H9 (cell line): ENCODE measurements around the gene KRT24. TPM values are rescaled to one million over a fixed set of nuclear protein-coding genes. Genes with fewer than 3 reads are reported as not detected.

Experiments
- DNase-seq: peaks from one replicate; pipeline ENCODE4 v3.0.0-alpha.2; 2017
- H2AFZ ChIP-seq: one replicate; pipeline ENCODE4 v1.6.1; 2013; ENCODE audit warnings: mild to moderate bottlenecking, low read length, control low read depth, moderate library complexity
- H2AK5ac ChIP-seq: 2 replicates; pipeline ENCODE4 v1.6.1; 2013; ENCODE audit warnings: low read length, control low read depth, mixed read lengths; ENCODE audit not compliant: insufficient read length
- H2BK120ac ChIP-seq: one replicate; pipeline ENCODE4 v1.6.1; 2013; ENCODE audit warnings: low read depth, mild to moderate bottlenecking, low read length, control low read depth, inconsistent platforms; ENCODE audit not compliant: poor library complexity, severe bottlenecking
- H2BK12ac ChIP-seq: 2 replicates; pipeline ENCODE4 v1.6.1; 2013; ENCODE audit warnings: low read length, control low read depth, mixed read lengths, low read depth; ENCODE audit not compliant: insufficient read length
- H2BK15ac ChIP-seq: 2 replicates; pipeline ENCODE4 v1.6.1; 2013; ENCODE audit warnings: low read depth, low read length, control low read depth
- H2BK20ac ChIP-seq: one replicate; pipeline ENCODE4 v1.6.1; 2013; ENCODE audit warnings: low read depth, mild to moderate bottlenecking, low read length, control low read depth, inconsistent platforms; ENCODE audit not compliant: poor library complexity, severe bottlenecking
- H2BK5ac ChIP-seq: 2 replicates; pipeline ENCODE4 v1.6.1; 2013; ENCODE audit warnings: low read length, control low read depth, mixed read lengths; ENCODE audit not compliant: insufficient read length
- H3K14ac ChIP-seq: 2 replicates; pipeline ENCODE4 v1.6.1; 2013; ENCODE audit warnings: low read length, control low read depth; ENCODE audit not compliant: insufficient read depth
- H3K18ac ChIP-seq: 2 replicates; pipeline ENCODE4 v1.6.1; 2013; ENCODE audit warnings: low read depth, mild to moderate bottlenecking, mixed read lengths, low read length, control low read depth; ENCODE audit not compliant: insufficient read length
- H3K23ac ChIP-seq: 2 replicates; pipeline ENCODE4 v1.6.1; 2013; ENCODE audit warnings: low read length, control low read depth, mixed read lengths, low read depth; ENCODE audit not compliant: insufficient read length
- H3K23me2 ChIP-seq: 2 replicates; pipeline ENCODE4 v1.6.1; 2013; ENCODE audit warnings: low read depth, mild to moderate bottlenecking, mixed read lengths, low read length, control low read depth; ENCODE audit not compliant: insufficient read length, poor library complexity, severe bottlenecking
- H3K27ac ChIP-seq: 2 replicates; pipeline ENCODE4 v1.5.1; 2013; ENCODE audit warnings: low read length, control low read depth, mixed read lengths, low read depth; ENCODE audit not compliant: insufficient read length
- H3K27me3 ChIP-seq: 2 replicates; pipeline ENCODE4 v1.6.1; 2013; ENCODE audit warnings: low read length, control low read depth, inconsistent platforms; ENCODE audit not compliant: insufficient read depth
- H3K4ac ChIP-seq: 2 replicates; pipeline ENCODE4 v1.6.1; 2013; ENCODE audit warnings: low read depth, mild to moderate bottlenecking, control low read depth, inconsistent platforms, low read length, moderate library complexity
- H3K4me1 ChIP-seq: 2 replicates; pipeline ENCODE4 v1.6.1; 2013; ENCODE audit warnings: low read length, control low read depth, inconsistent platforms; ENCODE audit not compliant: insufficient read depth
- H3K4me2 ChIP-seq: 2 replicates; pipeline ENCODE4 v1.6.1; 2013; ENCODE audit warnings: low read length, control low read depth, mixed read lengths; ENCODE audit not compliant: insufficient read length, insufficient read depth
- H3K56ac ChIP-seq: 2 replicates; pipeline ENCODE4 v1.6.1; 2013; ENCODE audit warnings: low read depth, mild to moderate bottlenecking, mixed read lengths, low read length, control low read depth; ENCODE audit not compliant: insufficient read length
- H3K79me1 ChIP-seq: 2 replicates; pipeline ENCODE4 v1.6.1; 2013; ENCODE audit warnings: low read depth, mild to moderate bottlenecking, moderate library complexity, low read length, control low read depth, inconsistent platforms; ENCODE audit not compliant: insufficient read depth, poor library complexity, severe bottlenecking
- H3K79me2 ChIP-seq: 2 replicates; pipeline ENCODE4 v1.6.1; 2013; ENCODE audit warnings: low read length, control low read depth, inconsistent platforms; ENCODE audit not compliant: insufficient read depth
- H3K9ac ChIP-seq: 2 replicates; pipeline ENCODE4 v1.6.1; 2013; ENCODE audit warnings: low read length, control low read depth, mixed read lengths; ENCODE audit not compliant: insufficient read length; ENCODE audit errors: extremely low read depth
- H3K9me3 ChIP-seq: one replicate; pipeline ENCODE4 v1.6.1; 2013; ENCODE audit warnings: low read depth, low read length, inconsistent platforms; ENCODE audit not compliant: control insufficient read depth
- H3T11ph ChIP-seq: one replicate; pipeline ENCODE4 v1.6.1; 2013; ENCODE audit warnings: mild to moderate bottlenecking, low read length, control low read depth, inconsistent platforms
- H4K20me1 ChIP-seq: one replicate; pipeline ENCODE4 v1.6.1; 2013; ENCODE audit not compliant: control insufficient read depth, insufficient read length, insufficient read depth
- H4K5ac ChIP-seq: 2 replicates; pipeline ENCODE4 v1.6.1; 2013; ENCODE audit warnings: low read depth, mild to moderate bottlenecking, mixed read lengths, low read length, control low read depth; ENCODE audit not compliant: insufficient read length
- H4K8ac ChIP-seq: replicated peaks from 2 replicates; pipeline ENCODE4 v1.6.1; 2013; ENCODE audit warnings: low read length, control low read depth, mixed read lengths, low read depth; ENCODE audit not compliant: insufficient read length
- H4K91ac ChIP-seq: 2 replicates; pipeline ENCODE4 v1.6.1; 2013; ENCODE audit warnings: low read depth, mild to moderate bottlenecking, moderate library complexity, mixed read lengths, low read length, control low read depth; ENCODE audit not compliant: insufficient read length
- H3K27ac Mint-ChIP-seq, 3 experiments: 2 replicates in 2 of 3; 3 replicates in 1 of 3; pipeline ENCODE4 v1.8.0; 2020 to 2021; ENCODE audit warnings: mixed read lengths in 3 of 3, mild to moderate bottlenecking in 1 of 3, moderate library complexity in 1 of 3
- H3K27me3 Mint-ChIP-seq: 2 replicates; pipeline ENCODE4 v1.8.0; 2021; ENCODE audit warnings: low read depth, mild to moderate bottlenecking, moderate library complexity, mixed read lengths
- H3K36me3 Mint-ChIP-seq, 3 experiments: 2 replicates in 2 of 3; 3 replicates in 1 of 3; pipeline ENCODE4 v1.8.0; 2020 to 2021; ENCODE audit warnings: low read depth in 3 of 3, mixed read lengths in 3 of 3; ENCODE audit not compliant: insufficient read depth in 1 of 3
- H3K4me1 Mint-ChIP-seq, 2 experiments: 2 replicates each; pipeline ENCODE4 v1.8.0; 2020; ENCODE audit warnings: mixed read lengths in 2 of 2
- H3K4me3 Mint-ChIP-seq, 2 experiments: 2 replicates in 1 of 2; 3 replicates in 1 of 2; pipeline ENCODE4 v1.8.0; 2020 to 2021; ENCODE audit warnings: mild to moderate bottlenecking in 2 of 2, mixed read lengths in 2 of 2, moderate library complexity in 1 of 2
- H3K9me3 Mint-ChIP-seq, 2 experiments: 2 replicates in 1 of 2; 3 replicates in 1 of 2; pipeline ENCODE4 v1.8.0; 2020; ENCODE audit warnings: mild to moderate bottlenecking in 2 of 2, mixed read lengths in 2 of 2, moderate library complexity in 1 of 2
- WGBS: extraction: QIAGEN DNeasy Blood & Tissue Kit; methylation state at CpG from one replicate; pipeline ENCODE4 v1.1.7; 2013; ENCODE audit warnings: missing lambda C conversion rate, low lambda C conversion rate, mixed read lengths; ENCODE audit not compliant: insufficient read length; ENCODE audit errors: extremely low coverage; 5-methylcytosine and 5-hydroxymethylcytosine counted together
- total RNA-seq: library from RNA; stranded (reverse); gene quantifications from 2 replicates; pipeline ENCODE4 v1.2.1, GENCODE V29; 2021
- TF ChIP-seq, protein P1 (sequence below): fragments of 200-600 bp; sonication (generic); conservative IDR thresholded peaks from 3 replicates; pipeline ENCODE4 v1.8.0; 2021; ENCODE audit warnings: antibody characterized with exemption, mild to moderate bottlenecking

The KRT24 gene
- total RNA-seq, 1 experiment from 2014 or later, result not detected

- Histone ChIP-seq H3K56ac (no peak overlapping the region), H4K91ac (no peak overlapping the region), H4K5ac (no peak overlapping the region), H2BK120ac (no peak overlapping the region), H2AK5ac (no peak overlapping the region), H3K9me3 (no peaks in the 10 kb centered on the region), H3K14ac (no peak overlapping the region), H3K4ac (no peak overlapping the region), H3K4me1 (no peaks in the 10 kb centered on the region), H3K18ac (no peak overlapping the region), H3K4me2 (no peak overlapping the region), H2BK15ac (no peak overlapping the region), H3T11ph (no peak overlapping the region), H4K8ac (no peak overlapping the region), H3K79me2 (no peaks in the 10 kb centered on the region), H3K23me2 (no peaks in the 10 kb centered on the region), H3K27me3 (no peaks in the 10 kb centered on the region), H2BK12ac (no peak overlapping the region), H3K79me1 (no peaks in the 10 kb centered on the region), H2AFZ (no peak overlapping the region), H4K20me1 (no peaks in the 10 kb centered on the region), H3K27ac (no peak overlapping the region), H2BK5ac (no peak overlapping the region), H3K23ac (no peak overlapping the region), H3K9ac (no peak overlapping the region), H2BK20ac (no peak overlapping the region)
- H3K27ac Mint-ChIP-seq, result no peak overlapping the region
- no peak overlapping the region for H3K4me3 Mint-ChIP-seq
- DNase-seq, result no peak
- H3K4me1 Mint-ChIP-seq, result no peaks in the 10 kb centered on the region
- H3K9me3 Mint-ChIP-seq, result no peaks in the 10 kb centered on the region
- H3K27me3 Mint-ChIP-seq, result peaks cover 3% of the 10 kb centered on the region; the same call in 1 of the 2 replicates
- TF ChIP-seq, protein P1, sequence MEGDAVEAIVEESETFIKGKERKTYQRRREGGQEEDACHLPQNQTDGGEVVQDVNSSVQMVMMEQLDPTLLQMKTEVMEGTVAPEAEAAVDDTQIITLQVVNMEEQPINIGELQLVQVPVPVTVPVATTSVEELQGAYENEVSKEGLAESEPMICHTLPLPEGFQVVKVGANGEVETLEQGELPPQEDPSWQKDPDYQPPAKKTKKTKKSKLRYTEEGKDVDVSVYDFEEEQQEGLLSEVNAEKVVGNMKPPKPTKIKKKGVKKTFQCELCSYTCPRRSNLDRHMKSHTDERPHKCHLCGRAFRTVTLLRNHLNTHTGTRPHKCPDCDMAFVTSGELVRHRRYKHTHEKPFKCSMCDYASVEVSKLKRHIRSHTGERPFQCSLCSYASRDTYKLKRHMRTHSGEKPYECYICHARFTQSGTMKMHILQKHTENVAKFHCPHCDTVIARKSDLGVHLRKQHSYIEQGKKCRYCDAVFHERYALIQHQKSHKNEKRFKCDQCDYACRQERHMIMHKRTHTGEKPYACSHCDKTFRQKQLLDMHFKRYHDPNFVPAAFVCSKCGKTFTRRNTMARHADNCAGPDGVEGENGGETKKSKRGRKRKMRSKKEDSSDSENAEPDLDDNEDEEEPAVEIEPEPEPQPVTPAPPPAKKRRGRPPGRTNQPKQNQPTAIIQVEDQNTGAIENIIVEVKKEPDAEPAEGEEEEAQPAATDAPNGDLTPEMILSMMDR, result no peak
- no CpG with 5 or more reads among the region's 4 CpGs for WGBS
- H3K36me3 Mint-ChIP-seq, result no peaks in the 10 kb centered on the region
Measured at GRCh38 chr17:40705584-40705983, 2.0 kb upstream of the KRT24 start.
